GM23338 (cell line): ENCODE results near the gene PEPD. TPM values are rescaled to one million over a fixed set of nuclear protein-coding genes. Genes with fewer than 3 reads are reported as not detected.

Source experiments
- ATAC-seq: fragments of 200-7000 bp; cut with Tn5 transposase; 3 replicates; pipeline ENCODE4 v1.9.1; 2020
- DNase-seq: peaks from one replicate; pipeline ENCODE4 v3.0.0-alpha.2; 2015; ENCODE audit warnings: low spot score
- H2AFZ ChIP-seq: fragments of 200-600 bp; sonication (generic); 2 replicates; pipeline ENCODE4 v1.8.0; 2016; ENCODE audit warnings: antibody characterized with exemption, mild to moderate bottlenecking, moderate library complexity
- H3F3A ChIP-seq: fragments of 200-600 bp; sonication (generic); replicated peaks from 2 replicates; pipeline ENCODE4 v1.8.0; 2017; ENCODE audit warnings: antibody characterized with exemption, mixed run types, low read depth
- H3K27ac ChIP-seq: fragments of 200-600 bp; sonication (generic); 2 replicates; pipeline ENCODE4 v1.6.1; 2016; ENCODE audit warnings: low read depth
- H3K27me3 ChIP-seq: fragments of 200-600 bp; sonication (generic); 2 replicates; pipeline ENCODE4 v1.8.0; 2016; ENCODE audit warnings: mild to moderate bottlenecking, mixed run types, moderate library complexity; ENCODE audit not compliant: insufficient read depth
- H3K36me3 ChIP-seq: fragments of 200-600 bp; sonication (generic); 2 replicates; pipeline ENCODE4 v1.8.0; 2016; ENCODE audit warnings: mild to moderate bottlenecking; ENCODE audit not compliant: insufficient read depth
- H3K4me1 ChIP-seq: fragments of 200-600 bp; sonication (generic); 2 replicates; pipeline ENCODE4 v1.8.0; 2016; ENCODE audit warnings: mild to moderate bottlenecking, moderate library complexity; ENCODE audit not compliant: insufficient read depth
- H3K4me2 ChIP-seq: fragments of 200-600 bp; sonication (generic); 2 replicates; pipeline ENCODE4 v1.7.1; 2017; ENCODE audit warnings: mixed run types
- H3K4me3 ChIP-seq: fragments of 200-600 bp; sonication (generic); 2 replicates; pipeline ENCODE4 v1.6.1; 2016; ENCODE audit warnings: mixed run types
- H3K79me2 ChIP-seq: fragments of 200-600 bp; sonication (generic); replicated peaks from 2 replicates; pipeline ENCODE4 v1.8.0; 2017; ENCODE audit warnings: mild to moderate bottlenecking; ENCODE audit not compliant: insufficient read depth
- H3K9me2 ChIP-seq: fragments of 200-600 bp; sonication (generic); 2 replicates; pipeline ENCODE4 v1.8.0; 2017; ENCODE audit not compliant: insufficient read depth
- H4K20me1 ChIP-seq: fragments of 200-600 bp; sonication (generic); replicated peaks from 2 replicates; pipeline ENCODE4 v1.8.0; 2017; ENCODE audit warnings: mild to moderate bottlenecking; ENCODE audit not compliant: insufficient read depth
- H3K27ac Mint-ChIP-seq: 2 replicates; pipeline ENCODE4 v1.8.0; 2020; ENCODE audit warnings: inconsistent platforms, mild to moderate bottlenecking, moderate library complexity, mixed read lengths
- H3K27me3 Mint-ChIP-seq: 3 replicates; pipeline ENCODE4 v1.8.0; 2022; ENCODE audit warnings: low read depth, mild to moderate bottlenecking, moderate library complexity, mixed read lengths, inconsistent platforms; ENCODE audit not compliant: insufficient read depth, poor library complexity
- H3K36me3 Mint-ChIP-seq: 3 replicates; pipeline ENCODE4 v1.8.0; 2021; ENCODE audit warnings: low read depth, mild to moderate bottlenecking, inconsistent platforms, moderate library complexity, mixed read lengths
- H3K4me1 Mint-ChIP-seq: 3 replicates; pipeline ENCODE4 v1.8.0; 2020; ENCODE audit warnings: mild to moderate bottlenecking, inconsistent platforms, mixed read lengths
- H3K4me3 Mint-ChIP-seq: 3 replicates; pipeline ENCODE4 v1.8.0; 2021; ENCODE audit warnings: moderate library complexity, mild to moderate bottlenecking, inconsistent platforms, mixed read lengths
- H3K9me3 Mint-ChIP-seq: 3 replicates; pipeline ENCODE4 v1.8.0; 2020; ENCODE audit warnings: moderate library complexity, mild to moderate bottlenecking, inconsistent platforms, mixed read lengths
- CREB1 ChIP-seq: fragments of 250-450 bp; sonication (Bioruptor Pico); IDR thresholded peaks from 2 replicates; pipeline ENCODE4 v1.5.0; 2020; ENCODE audit warnings: low read depth, mild to moderate bottlenecking, moderate library complexity
- EZH2 ChIP-seq: fragments of 200-600 bp; sonication (generic); IDR thresholded peaks from one replicate; pipeline ENCODE4 v1.8.0; 2017; ENCODE audit warnings: antibody characterized with exemption, mild to moderate bottlenecking, low read depth; ENCODE audit not compliant: unreplicated experiment
- EZH2phosphoT487 ChIP-seq: fragments of 200-600 bp; sonication (generic); IDR thresholded peaks from one replicate; pipeline ENCODE4 v1.8.1; 2018; ENCODE audit warnings: antibody characterized with exemption; ENCODE audit not compliant: unreplicated experiment
- JUNB ChIP-seq: IDR thresholded peaks from one replicate; pipeline ENCODE4 v1.6.1; 2016; ENCODE audit warnings: antibody characterized with exemption; ENCODE audit not compliant: unreplicated experiment
- NANOG ChIP-seq: IDR thresholded peaks from 2 replicates; pipeline ENCODE4 v1.6.1; 2016; ENCODE audit warnings: antibody characterized with exemption, borderline replicate concordance
- POLR2AphosphoS5 ChIP-seq: IDR thresholded peaks from 2 replicates; pipeline ENCODE4 v1.6.1; 2016; ENCODE audit warnings: antibody characterized with exemption, low read depth
- STAT1 ChIP-seq: IDR thresholded peaks from one replicate; pipeline ENCODE4 v1.6.1; 2016; ENCODE audit warnings: antibody characterized with exemption; ENCODE audit not compliant: unreplicated experiment
- ZNF114 ChIP-seq: fragments of 250-450 bp; sonication (Bioruptor Pico); IDR thresholded peaks from 2 replicates; pipeline ENCODE4 v1.5.0; 2020; ENCODE audit warnings: mild to moderate bottlenecking, moderate library complexity
- ZNF331 ChIP-seq: fragments of 250-450 bp; sonication (Bioruptor Pico); IDR thresholded peaks from 2 replicates; pipeline ENCODE4 v1.5.0; 2020; ENCODE audit warnings: low read depth, mild to moderate bottlenecking, moderate library complexity
- polyA plus RNA-seq: library from polyadenylated mRNA; unstranded; fragments of >200 nt; fragmentation: Nextera tagmentation; extraction: Ambion mirVana; gene quantifications from 2 replicates; pipeline ENCODE4 v1.2.1, GENCODE V29; 2016
- total RNA-seq: library from RNA; depleted of rRNA; stranded (reverse); fragments of >200 nt; shearing (Covaris generic); gene quantifications from 2 replicates; pipeline ENCODE4 v1.2.3, GENCODE V29; 2014
- TF ChIP-seq, protein P1 (sequence below): IDR thresholded peaks from one replicate; pipeline ENCODE4 v1.6.1; 2018; ENCODE audit warnings: antibody characterized with exemption; ENCODE audit not compliant: unreplicated experiment
- TF ChIP-seq, protein P2 (sequence below): IDR thresholded peaks from 2 replicates; pipeline ENCODE4 v1.6.1; 2016; ENCODE audit warnings: antibody characterized with exemption
- TF ChIP-seq, protein P3 (sequence below): fragments of 250-450 bp; sonication (Bioruptor Pico); IDR thresholded peaks from 2 replicates; pipeline ENCODE4 v1.5.0; 2020; ENCODE audit warnings: mild to moderate bottlenecking, moderate library complexity
- TF ChIP-seq, protein P4 (sequence below), 2 experiments: fragments of 200-600 bp in 1 of 2; sonication (generic) in 1 of 2; conservative IDR thresholded peaks; 2 replicates each; pipeline versions ENCODE4 v1.5.1 to v1.6.1; 2016 to 2017; ENCODE audit warnings: antibody characterized with exemption in 2 of 2, low read depth in 2 of 2, mild to moderate bottlenecking in 2 of 2, moderate library complexity in 1 of 2

Gene PEPD
- total and polyA plus RNA-seq, 2 experiments from 2014 or later = 81.7 to 89.2 TPM

DNA sequence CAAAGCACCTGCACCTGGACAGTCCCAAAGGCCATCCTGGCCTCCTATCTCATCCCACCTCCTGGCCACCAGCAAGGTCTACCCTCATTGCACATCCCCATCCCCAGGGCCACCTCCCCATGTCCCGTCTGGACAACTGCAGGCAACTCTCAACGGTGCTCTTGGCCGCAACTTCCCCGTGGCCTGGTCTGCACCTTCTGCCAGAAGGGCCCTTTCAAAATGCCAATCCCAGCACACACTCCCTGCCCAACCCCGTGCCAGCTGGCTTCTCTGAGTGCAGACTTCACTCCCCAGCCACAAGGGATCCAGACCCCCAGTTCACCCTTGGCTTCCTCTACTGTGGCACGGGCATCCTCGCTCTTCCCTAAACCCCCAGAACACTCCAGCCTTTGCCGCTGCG, 8.2 kb downstream of the PEPD start:
- Histone ChIP-seq H4K20me1 (peaks cover 3% of the 10 kb centered on the region; the same call in 1 of the 2 replicates), H3F3A (no peaks in the 10 kb centered on the region), H3K27me3 (no peaks in the 10 kb centered on the region), H3K36me3 (no peaks in the 10 kb centered on the region), H3K79me2 (peaks cover 37% of the 10 kb centered on the region), H3K4me3 (no peak overlapping the region), H3K4me1 (peaks cover 19% of the 10 kb centered on the region), H2AFZ (no peak overlapping the region), H3K4me2 (no peak overlapping the region), H3K27ac (no peak overlapping the region), H3K9me2 (no peaks in the 10 kb centered on the region)
- ATAC-seq = no peak
- Mint-ChIP-seq H3K4me1 (peaks cover 35% of the 10 kb centered on the region), H3K9me3 (no peaks in the 10 kb centered on the region), H3K36me3 (peaks cover 3% of the 10 kb centered on the region; the same call in 2 of the 3 replicates), H3K4me3 (no peak overlapping the region; the same call in 2 of the 3 replicates), H3K27ac (0 out of 2 replicates have a peak overlapping the region, but pooled peaks have one; percentile 4), H3K27me3 (peaks cover 12% of the 10 kb centered on the region)
- TF ChIP-seq NANOG (no peak), ZNF114 (no peak), JUNB (no peak), CREB1 (CRISPR knock-in tag) (no peak), ZNF331 (CRISPR knock-in tag) (no peak), STAT1 (no peak), EZH2 (no peak), POLR2AphosphoS5 (no peak), EZH2phosphoT487 (no peak)
- TF ChIP-seq, protein P1, sequence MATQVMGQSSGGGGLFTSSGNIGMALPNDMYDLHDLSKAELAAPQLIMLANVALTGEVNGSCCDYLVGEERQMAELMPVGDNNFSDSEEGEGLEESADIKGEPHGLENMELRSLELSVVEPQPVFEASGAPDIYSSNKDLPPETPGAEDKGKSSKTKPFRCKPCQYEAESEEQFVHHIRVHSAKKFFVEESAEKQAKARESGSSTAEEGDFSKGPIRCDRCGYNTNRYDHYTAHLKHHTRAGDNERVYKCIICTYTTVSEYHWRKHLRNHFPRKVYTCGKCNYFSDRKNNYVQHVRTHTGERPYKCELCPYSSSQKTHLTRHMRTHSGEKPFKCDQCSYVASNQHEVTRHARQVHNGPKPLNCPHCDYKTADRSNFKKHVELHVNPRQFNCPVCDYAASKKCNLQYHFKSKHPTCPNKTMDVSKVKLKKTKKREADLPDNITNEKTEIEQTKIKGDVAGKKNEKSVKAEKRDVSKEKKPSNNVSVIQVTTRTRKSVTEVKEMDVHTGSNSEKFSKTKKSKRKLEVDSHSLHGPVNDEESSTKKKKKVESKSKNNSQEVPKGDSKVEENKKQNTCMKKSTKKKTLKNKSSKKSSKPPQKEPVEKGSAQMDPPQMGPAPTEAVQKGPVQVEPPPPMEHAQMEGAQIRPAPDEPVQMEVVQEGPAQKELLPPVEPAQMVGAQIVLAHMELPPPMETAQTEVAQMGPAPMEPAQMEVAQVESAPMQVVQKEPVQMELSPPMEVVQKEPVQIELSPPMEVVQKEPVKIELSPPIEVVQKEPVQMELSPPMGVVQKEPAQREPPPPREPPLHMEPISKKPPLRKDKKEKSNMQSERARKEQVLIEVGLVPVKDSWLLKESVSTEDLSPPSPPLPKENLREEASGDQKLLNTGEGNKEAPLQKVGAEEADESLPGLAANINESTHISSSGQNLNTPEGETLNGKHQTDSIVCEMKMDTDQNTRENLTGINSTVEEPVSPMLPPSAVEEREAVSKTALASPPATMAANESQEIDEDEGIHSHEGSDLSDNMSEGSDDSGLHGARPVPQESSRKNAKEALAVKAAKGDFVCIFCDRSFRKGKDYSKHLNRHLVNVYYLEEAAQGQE = no peak
- TF ChIP-seq, protein P2, sequence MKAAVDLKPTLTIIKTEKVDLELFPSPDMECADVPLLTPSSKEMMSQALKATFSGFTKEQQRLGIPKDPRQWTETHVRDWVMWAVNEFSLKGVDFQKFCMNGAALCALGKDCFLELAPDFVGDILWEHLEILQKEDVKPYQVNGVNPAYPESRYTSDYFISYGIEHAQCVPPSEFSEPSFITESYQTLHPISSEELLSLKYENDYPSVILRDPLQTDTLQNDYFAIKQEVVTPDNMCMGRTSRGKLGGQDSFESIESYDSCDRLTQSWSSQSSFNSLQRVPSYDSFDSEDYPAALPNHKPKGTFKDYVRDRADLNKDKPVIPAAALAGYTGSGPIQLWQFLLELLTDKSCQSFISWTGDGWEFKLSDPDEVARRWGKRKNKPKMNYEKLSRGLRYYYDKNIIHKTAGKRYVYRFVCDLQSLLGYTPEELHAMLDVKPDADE = no peak
- TF ChIP-seq, protein P3, sequence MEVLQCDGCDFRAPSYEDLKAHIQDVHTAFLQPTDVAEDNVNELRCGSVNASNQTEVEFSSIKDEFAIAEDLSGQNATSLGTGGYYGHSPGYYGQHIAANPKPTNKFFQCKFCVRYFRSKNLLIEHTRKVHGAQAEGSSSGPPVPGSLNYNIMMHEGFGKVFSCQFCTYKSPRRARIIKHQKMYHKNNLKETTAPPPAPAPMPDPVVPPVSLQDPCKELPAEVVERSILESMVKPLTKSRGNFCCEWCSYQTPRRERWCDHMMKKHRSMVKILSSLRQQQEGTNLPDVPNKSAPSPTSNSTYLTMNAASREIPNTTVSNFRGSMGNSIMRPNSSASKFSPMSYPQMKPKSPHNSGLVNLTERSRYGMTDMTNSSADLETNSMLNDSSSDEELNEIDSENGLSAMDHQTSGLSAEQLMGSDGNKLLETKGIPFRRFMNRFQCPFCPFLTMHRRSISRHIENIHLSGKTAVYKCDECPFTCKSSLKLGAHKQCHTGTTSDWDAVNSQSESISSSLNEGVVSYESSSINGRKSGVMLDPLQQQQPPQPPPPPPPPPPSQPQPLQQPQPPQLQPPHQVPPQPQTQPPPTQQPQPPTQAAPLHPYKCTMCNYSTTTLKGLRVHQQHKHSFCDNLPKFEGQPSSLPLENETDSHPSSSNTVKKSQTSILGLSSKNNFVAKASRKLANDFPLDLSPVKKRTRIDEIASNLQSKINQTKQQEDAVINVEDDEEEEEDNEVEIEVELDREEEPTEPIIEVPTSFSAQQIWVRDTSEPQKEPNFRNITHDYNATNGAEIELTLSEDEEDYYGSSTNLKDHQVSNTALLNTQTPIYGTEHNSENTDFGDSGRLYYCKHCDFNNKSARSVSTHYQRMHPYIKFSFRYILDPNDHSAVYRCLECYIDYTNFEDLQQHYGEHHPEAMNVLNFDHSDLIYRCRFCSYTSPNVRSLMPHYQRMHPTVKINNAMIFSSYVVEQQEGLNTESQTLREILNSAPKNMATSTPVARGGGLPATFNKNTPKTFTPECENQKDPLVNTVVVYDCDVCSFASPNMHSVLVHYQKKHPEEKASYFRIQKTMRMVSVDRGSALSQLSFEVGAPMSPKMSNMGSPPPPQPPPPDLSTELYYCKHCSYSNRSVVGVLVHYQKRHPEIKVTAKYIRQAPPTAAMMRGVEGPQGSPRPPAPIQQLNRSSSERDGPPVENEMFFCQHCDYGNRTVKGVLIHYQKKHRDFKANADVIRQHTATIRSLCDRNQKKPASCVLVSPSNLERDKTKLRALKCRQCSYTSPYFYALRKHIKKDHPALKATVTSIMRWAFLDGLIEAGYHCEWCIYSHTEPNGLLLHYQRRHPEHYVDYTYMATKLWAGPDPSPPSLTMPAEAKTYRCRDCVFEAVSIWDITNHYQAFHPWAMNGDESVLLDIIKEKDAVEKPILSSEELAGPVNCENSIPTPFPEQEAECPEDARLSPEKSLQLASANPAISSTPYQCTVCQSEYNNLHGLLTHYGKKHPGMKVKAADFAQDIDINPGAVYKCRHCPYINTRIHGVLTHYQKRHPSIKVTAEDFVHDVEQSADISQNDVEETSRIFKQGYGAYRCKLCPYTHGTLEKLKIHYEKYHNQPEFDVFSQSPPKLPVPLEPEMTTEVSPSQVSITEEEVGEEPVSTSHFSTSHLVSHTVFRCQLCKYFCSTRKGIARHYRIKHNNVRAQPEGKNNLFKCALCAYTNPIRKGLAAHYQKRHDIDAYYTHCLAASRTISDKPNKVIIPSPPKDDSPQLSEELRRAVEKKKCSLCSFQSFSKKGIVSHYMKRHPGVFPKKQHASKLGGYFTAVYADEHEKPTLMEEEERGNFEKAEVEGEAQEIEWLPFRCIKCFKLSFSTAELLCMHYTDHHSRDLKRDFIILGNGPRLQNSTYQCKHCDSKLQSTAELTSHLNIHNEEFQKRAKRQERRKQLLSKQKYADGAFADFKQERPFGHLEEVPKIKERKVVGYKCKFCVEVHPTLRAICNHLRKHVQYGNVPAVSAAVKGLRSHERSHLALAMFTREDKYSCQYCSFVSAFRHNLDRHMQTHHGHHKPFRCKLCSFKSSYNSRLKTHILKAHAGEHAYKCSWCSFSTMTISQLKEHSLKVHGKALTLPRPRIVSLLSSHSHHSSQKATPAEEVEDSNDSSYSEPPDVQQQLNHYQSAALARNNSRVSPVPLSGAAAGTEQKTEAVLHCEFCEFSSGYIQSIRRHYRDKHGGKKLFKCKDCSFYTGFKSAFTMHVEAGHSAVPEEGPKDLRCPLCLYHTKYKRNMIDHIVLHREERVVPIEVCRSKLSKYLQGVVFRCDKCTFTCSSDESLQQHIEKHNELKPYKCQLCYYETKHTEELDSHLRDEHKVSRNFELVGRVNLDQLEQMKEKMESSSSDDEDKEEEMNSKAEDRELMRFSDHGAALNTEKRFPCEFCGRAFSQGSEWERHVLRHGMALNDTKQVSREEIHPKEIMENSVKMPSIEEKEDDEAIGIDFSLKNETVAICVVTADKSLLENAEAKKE (CRISPR knock-in tag) = no peak
- TF ChIP-seq, protein P4, sequence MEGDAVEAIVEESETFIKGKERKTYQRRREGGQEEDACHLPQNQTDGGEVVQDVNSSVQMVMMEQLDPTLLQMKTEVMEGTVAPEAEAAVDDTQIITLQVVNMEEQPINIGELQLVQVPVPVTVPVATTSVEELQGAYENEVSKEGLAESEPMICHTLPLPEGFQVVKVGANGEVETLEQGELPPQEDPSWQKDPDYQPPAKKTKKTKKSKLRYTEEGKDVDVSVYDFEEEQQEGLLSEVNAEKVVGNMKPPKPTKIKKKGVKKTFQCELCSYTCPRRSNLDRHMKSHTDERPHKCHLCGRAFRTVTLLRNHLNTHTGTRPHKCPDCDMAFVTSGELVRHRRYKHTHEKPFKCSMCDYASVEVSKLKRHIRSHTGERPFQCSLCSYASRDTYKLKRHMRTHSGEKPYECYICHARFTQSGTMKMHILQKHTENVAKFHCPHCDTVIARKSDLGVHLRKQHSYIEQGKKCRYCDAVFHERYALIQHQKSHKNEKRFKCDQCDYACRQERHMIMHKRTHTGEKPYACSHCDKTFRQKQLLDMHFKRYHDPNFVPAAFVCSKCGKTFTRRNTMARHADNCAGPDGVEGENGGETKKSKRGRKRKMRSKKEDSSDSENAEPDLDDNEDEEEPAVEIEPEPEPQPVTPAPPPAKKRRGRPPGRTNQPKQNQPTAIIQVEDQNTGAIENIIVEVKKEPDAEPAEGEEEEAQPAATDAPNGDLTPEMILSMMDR (conservative IDR thresholded peaks at IDR 0.05; ENCODE audit: low read depth in 2 of 2) = no peak
- DNase-seq = no peak
